GM19023 (cell line): ENCODE results near the gene ZCCHC10.
"Not testable (repeated sequence)": the region's sequence is repeated elsewhere in the genome, so short reads cannot be mapped to it uniquely, and the experiment has no call there.

Experiments
- ATAC-seq: cut with Tn5 transposase; IDR thresholded peaks from one replicate; pipeline ENCODE4 v1.9.1; 2021; ENCODE audit warnings: mild to moderate bottlenecking, moderate library complexity; ENCODE audit not compliant: unreplicated experiment

Gene ZCCHC10

GRCh38 chr5:132979976-132980375 is 46.4 kb downstream of the ZCCHC10 start:
- ATAC-seq: no peak

- ATAC-seq: no peak
Measured at GRCh38 chr5:132979367-132979940, 46.9 kb downstream of the ZCCHC10 start.

- no peak for ATAC-seq
Measured at GRCh38 chr5:132976852-132977251, 49.5 kb downstream of the ZCCHC10 start.

- ATAC-seq: not testable (repeated sequence)
Measured at GRCh38 chr5:132972436-132972828, 53.9 kb downstream of the ZCCHC10 start.

GRCh38 chr5:132971483-132972435 is 54.6 kb downstream of the ZCCHC10 start:
- ATAC-seq: no peak

GRCh38 chr5:132965120-132965519 is 61.2 kb downstream of the ZCCHC10 start:
- no peak for ATAC-seq

GRCh38 chr5:132963171-132964104 is 62.9 kb downstream of the ZCCHC10 start, which contains the start of gene AFF4:
Gene AFF4, minus strand, starts transcription at chr5:132963634. Its CDS starts 26,445 bp downstream, at chr5:132937189.
- ATAC-seq: peak; percentile 92

GRCh38 chr5:132962429-132963021 is 63.8 kb downstream of the ZCCHC10 start:
- no peak for ATAC-seq

GRCh38 chr5:132961887-132962286 is 64.5 kb downstream of the ZCCHC10 start:
- no peak for ATAC-seq

GRCh38 chr5:132961123-132961815 is 65.1 kb downstream of the ZCCHC10 start:
- ATAC-seq: not testable (repeated sequence)

- ATAC-seq: not testable (repeated sequence)
Measured at GRCh38 chr5:132956166-132956799, 70.1 kb downstream of the ZCCHC10 start.

- no peak for ATAC-seq
Measured at GRCh38 chr5:132953710-132954109, 72.6 kb downstream of the ZCCHC10 start.

GRCh38 chr5:132952829-132953228 is 73.5 kb downstream of the ZCCHC10 start:
- no peak for ATAC-seq

GRCh38 chr5:132951897-132952296 is 74.5 kb downstream of the ZCCHC10 start:
- ATAC-seq: no peak

GRCh38 chr5:132949136-132949535 is 77.2 kb downstream of the ZCCHC10 start:
- no peak for ATAC-seq

- ATAC-seq: no peak
Measured at GRCh38 chr5:132947671-132948070, 78.7 kb downstream of the ZCCHC10 start.
